GM12872 (cell line): ENCODE data around the gene CST7.

Source experiments
- TF ChIP-seq, protein P1 (sequence below): IDR thresholded peaks from 3 replicates; pipeline ENCODE4 v1.5.1; 2011; ENCODE audit warnings: low read depth, mild to moderate bottlenecking, low read length, moderate library complexity; ENCODE audit not compliant: insufficient read depth

CST7 gene

GRCh38 chr20:24985802-24986201 lies 36.7 kb downstream of the CST7 start:
- TF ChIP-seq, protein P1, sequence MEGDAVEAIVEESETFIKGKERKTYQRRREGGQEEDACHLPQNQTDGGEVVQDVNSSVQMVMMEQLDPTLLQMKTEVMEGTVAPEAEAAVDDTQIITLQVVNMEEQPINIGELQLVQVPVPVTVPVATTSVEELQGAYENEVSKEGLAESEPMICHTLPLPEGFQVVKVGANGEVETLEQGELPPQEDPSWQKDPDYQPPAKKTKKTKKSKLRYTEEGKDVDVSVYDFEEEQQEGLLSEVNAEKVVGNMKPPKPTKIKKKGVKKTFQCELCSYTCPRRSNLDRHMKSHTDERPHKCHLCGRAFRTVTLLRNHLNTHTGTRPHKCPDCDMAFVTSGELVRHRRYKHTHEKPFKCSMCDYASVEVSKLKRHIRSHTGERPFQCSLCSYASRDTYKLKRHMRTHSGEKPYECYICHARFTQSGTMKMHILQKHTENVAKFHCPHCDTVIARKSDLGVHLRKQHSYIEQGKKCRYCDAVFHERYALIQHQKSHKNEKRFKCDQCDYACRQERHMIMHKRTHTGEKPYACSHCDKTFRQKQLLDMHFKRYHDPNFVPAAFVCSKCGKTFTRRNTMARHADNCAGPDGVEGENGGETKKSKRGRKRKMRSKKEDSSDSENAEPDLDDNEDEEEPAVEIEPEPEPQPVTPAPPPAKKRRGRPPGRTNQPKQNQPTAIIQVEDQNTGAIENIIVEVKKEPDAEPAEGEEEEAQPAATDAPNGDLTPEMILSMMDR, result no peak

DNA sequence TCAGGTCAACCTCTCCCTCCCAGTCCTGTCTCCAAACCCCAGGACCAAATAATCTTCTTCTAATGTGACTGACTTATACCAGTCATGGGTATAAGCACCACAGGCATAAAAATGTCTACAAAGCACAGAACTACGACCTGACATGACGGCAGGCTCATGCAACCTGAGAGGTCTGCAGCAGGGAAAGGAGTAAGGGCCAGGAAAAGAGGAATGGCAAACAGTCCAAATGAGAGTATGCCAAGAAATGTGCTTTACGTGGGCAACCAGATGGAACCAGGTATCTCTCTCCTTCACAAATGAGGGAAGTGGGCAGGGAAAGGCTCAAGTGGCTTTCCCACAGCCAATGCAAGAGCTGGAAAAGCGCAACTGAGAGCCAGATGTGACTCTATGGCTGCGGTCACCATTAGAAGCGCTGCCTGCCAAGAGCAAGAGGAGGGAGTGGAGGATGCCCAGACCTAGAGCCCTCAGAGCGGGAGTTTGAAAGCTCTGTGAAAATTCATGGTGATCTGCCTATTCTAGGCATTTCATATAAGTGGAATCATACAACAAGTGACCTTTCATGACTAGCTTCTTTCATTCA lies 37.5 kb downstream of the CST7 start:
- TF ChIP-seq, protein P1, result no peak

DNA sequence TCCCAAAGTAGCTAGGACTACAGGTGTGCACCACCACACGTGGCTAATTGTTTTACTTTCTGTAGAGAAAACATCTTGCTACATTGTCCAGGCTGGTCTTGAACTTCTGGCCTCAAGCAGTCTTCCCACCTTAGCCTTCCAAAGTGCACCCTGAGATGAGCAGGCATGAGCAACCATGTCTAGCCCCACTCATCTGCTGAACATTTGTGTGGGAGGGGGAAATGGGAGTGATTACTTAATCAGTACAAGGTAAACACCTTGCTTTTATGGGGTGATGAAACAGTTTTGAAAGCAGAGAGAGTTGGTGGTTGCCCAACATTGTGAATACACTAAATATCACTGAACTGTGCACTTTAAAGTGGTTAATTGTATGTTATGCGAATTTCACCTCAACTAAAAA lies 38.2 kb downstream of the CST7 start:
- TF ChIP-seq, protein P1, result no peak

GRCh38 chr20:24987873-24988835 lies 39.1 kb downstream of the CST7 start:
- TF ChIP-seq, protein P1, result no peak

DNA sequence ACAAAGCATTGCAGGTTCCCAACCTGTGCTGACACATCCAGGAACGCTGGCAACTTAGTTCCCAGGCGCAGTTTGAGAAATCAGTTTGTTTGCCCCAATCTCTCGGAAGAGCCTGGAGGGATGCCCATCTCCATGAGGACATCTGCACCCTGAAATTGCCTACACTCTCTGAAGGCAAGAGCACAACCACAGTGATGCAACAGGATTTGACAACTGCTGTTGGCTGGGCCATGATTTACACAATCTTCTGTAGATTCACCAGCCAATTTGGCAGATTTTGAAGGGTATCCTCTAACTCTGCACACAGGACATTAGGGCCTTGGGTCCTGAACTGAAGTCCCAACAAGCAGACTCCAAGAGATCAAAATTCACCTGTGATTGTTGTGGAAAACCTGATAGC lies 40.1 kb downstream of the CST7 start:
- TF ChIP-seq, protein P1, result no peak

GRCh38 chr20:24990810-24991252 lies 41.8 kb downstream of the CST7 start:
- TF ChIP-seq, protein P1, result no peak

- TF ChIP-seq, protein P1, result no peak
Measured at GRCh38 chr20:24991897-24992486, 42.9 kb downstream of the CST7 start.
